Smooth muscle cell of the coronary artery (primary cell): ENCODE results near the gene BEND6. TPM values are rescaled to one million over a fixed set of nuclear protein-coding genes. Genes with fewer than 3 reads are reported as not detected.

Experiments used
- total RNA-seq: library from RNA; depleted of rRNA; stranded (reverse); fragments of >200 nt; gene quantifications from 2 replicates; pipeline ENCODE4 v1.2.3, GENCODE V29; 2014; ENCODE audit warnings: low replicate concordance

BEND6 gene, protein sequence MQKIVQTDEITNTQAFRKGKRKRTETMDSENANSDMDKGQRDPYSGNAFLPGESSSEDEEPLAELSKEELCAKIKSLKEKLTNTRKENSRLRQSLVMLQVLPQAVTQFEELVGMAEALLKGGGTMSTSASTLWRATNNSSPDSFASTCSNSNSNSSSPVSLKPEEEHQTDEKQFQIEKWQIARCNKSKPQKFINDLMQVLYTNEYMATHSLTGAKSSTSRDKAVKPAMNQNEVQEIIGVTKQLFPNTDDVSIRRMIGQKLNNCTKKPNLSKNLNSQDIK
- total RNA-seq = 5.6 and 6.1 TPM in 2 replicates

GRCh38 chr6:56954403-56955170 is at the start of gene BEND6:
BEND6 (plus strand) TSS chr6:56955107; CDS start chr6:56981811, 26,704 bp downstream.

GRCh38 chr6:57046332-57047256 is 91.7 kb downstream of the BEND6 start, which contains the start of gene KIAA1586:
KIAA1586 (plus strand) TSS chr6:57046693; CDS start chr6:57046756, 63 bp downstream.

Other genes starting within 250 kb of the BEND6 start
- 8.4 and 11.7 TPM in 2 replicates for gene KIAA1586, start 91.6 kb downstream of the BEND6 start, total RNA-seq
- gene ZNF451, start 135.1 kb downstream of the BEND6 start, total RNA-seq = 48.4 and 50.7 TPM in 2 replicates
- gene BAG2, start 217.2 kb downstream of the BEND6 start, total RNA-seq = 4.1 and 5.3 TPM in 2 replicates